ENCODE measurements around the gene KLHL42. TPM values are rescaled to one million over a fixed set of nuclear protein-coding genes. Genes with fewer than 3 reads are reported as not detected.
"Not testable (repeated sequence)": the region's sequence is repeated elsewhere in the genome, so short reads cannot be mapped to it uniquely, and the experiment has no call there.

The KLHL42 gene
- total RNA-seq, 1 experiment from 2014 or later, result 21.5 TPM

GRCh38 chr12:27743601-27744000, 36.4 kb upstream of the KLHL42 start:
- H4K20me1 ChIP-seq (ENCODE audit: insufficient read depth), result no peaks in the 10 kb centered on the region
- H3K79me2 ChIP-seq (ENCODE audit: insufficient read depth, low read length), result peaks cover 22% of the 10 kb centered on the region; the same call in 1 of the 2 replicates
- intact Hi-C loops (cut with micrococcal nuclease), result no loop called here
- no peak for TF ChIP-seq CTCF (IDR thresholded peaks at IDR 0.05 in 2 of 3, conservative IDR thresholded peaks at IDR 0.05 in 1 of 3; ENCODE audit: borderline replicate concordance in 1 of 3, insufficient read depth in 1 of 3, low read depth in 2 of 3, low read length in 2 of 3)
- TF ChIP-seq RAD21 (IDR thresholded peaks at IDR 0.05; ENCODE audit: low read depth), result no peak
- no peak for TF ChIP-seq SRF (IDR thresholded peaks at IDR 0.05; ENCODE audit: low read depth)
- no peak for TF ChIP-seq TCF7L2 (IDR thresholded peaks at IDR 0.05; ENCODE audit: borderline replicate concordance, extremely low read depth, insufficient read depth, insufficient read length)
- no peak for TF ChIP-seq SIN3A (IDR thresholded peaks at IDR 0.05; ENCODE audit: low read depth)
- no peak for TF ChIP-seq ELF1 (IDR thresholded peaks at IDR 0.05; ENCODE audit: borderline replicate concordance, low read depth)
- no peak for TF ChIP-seq EZH2 (IDR thresholded peaks at IDR 0.05)
- no peak for TF ChIP-seq EZH2phosphoT487 (IDR thresholded peaks at IDR 0.05; ENCODE audit: borderline replicate concordance)
- no peak for TF ChIP-seq EGR1 (IDR thresholded peaks at IDR 0.05; ENCODE audit: low read depth)
- no peak for TF ChIP-seq MAX (IDR thresholded peaks at IDR 0.05)
- TF ChIP-seq POLR2A (IDR thresholded peaks at IDR 0.05; ENCODE audit: borderline replicate concordance, extremely low read depth, insufficient read depth, insufficient read length), result no peak
- no peak for TF ChIP-seq ZBTB33 (IDR thresholded peaks at IDR 0.05; ENCODE audit: extremely low read depth, insufficient replicate concordance, low read length)
- no peak for TF ChIP-seq CEBPB (IDR thresholded peaks at IDR 0.05; ENCODE audit: low read depth)
- no peak for TF ChIP-seq FOSL1 (IDR thresholded peaks at IDR 0.05; ENCODE audit: low read depth)
- no peak for TF ChIP-seq POLR2AphosphoS5 (IDR thresholded peaks at IDR 0.05; ENCODE audit: low read depth, low read length)
- no peak overlapping the region for H3K4me2 ChIP-seq (ENCODE audit: low read length)
- BruUV-seq (replicated peaks), result no TSS peak
- H2AFZ ChIP-seq (ENCODE audit: low read depth, low read length, poor library complexity, severe bottlenecking), result no peak overlapping the region
- RAD21 ChIA-PET (ENCODE audit: low non-redundant PET in 1 of 2, low total read pairs in 2 of 2, uncharacterized antibody in 2 of 2, unreplicated experiment in 2 of 2), result no interaction called here
- H3K27ac ChIP-seq (ENCODE audit: low read depth, low read length), result no peak overlapping the region
- CTCF ChIA-PET, result no interaction called here
- DNase-seq (ENCODE audit: low read depth, low spot score) (no peak), ATAC-seq (no peak)
- peaks cover 17 to 20% of the 10 kb centered on the region in 2 experiments; a peak in 3 of 4 replicates for H3K4me1 ChIP-seq (ENCODE audit: control insufficient read depth in 1 of 2, insufficient read depth in 2 of 2, low read length in 2 of 2)
- POLR2A ChIA-PET, result no interaction called here
- H3K4me3 ChIP-seq (replicated peaks in 1 of 2; ENCODE audit: low read depth in 1 of 2, low read length in 2 of 2), result no peak overlapping the region
- H3K27me3 ChIP-seq (ENCODE audit: insufficient read depth, low read length), result no peaks in the 10 kb centered on the region
- no peak overlapping the region for H3K9ac ChIP-seq (ENCODE audit: low read length)
- no peaks in the 10 kb centered on the region for H3K9me2 ChIP-seq (ENCODE audit: insufficient read depth)
- H3K9me3 ChIP-seq (ENCODE audit: control insufficient read depth in 1 of 2, insufficient read depth in 1 of 2, low read depth in 1 of 2, low read length in 2 of 2), result no peaks in the 10 kb centered on the region
- 0 out of 4 replicates have a peak, but pooled peaks cover 6 to 23% of the 10 kb centered on the region in 2 experiments for H3K36me3 ChIP-seq (ENCODE audit: control insufficient read depth in 1 of 2, insufficient read depth in 2 of 2, low read length in 2 of 2)

GRCh38 chr12:27745734-27746133, 34.3 kb upstream of the KLHL42 start:
- RAD21 ChIA-PET (ENCODE audit: low non-redundant PET in 1 of 2, low total read pairs in 2 of 2, uncharacterized antibody in 2 of 2, unreplicated experiment in 2 of 2); ATAC-seq; H3K4me2 ChIP-seq (ENCODE audit: low read length); DNase-seq (ENCODE audit: low read depth, low spot score); H3K9me3 ChIP-seq (ENCODE audit: control insufficient read depth in 1 of 2, insufficient read depth in 1 of 2, low read depth in 1 of 2, low read length in 2 of 2); H3K9me2 ChIP-seq (ENCODE audit: insufficient read depth); H4K20me1 ChIP-seq (ENCODE audit: insufficient read depth); H2AFZ ChIP-seq (ENCODE audit: low read depth, low read length, poor library complexity, severe bottlenecking); H3K9ac ChIP-seq (ENCODE audit: low read length); H3K27me3 ChIP-seq (ENCODE audit: insufficient read depth, low read length); intact Hi-C loops (cut with micrococcal nuclease); POLR2A ChIA-PET; BruUV-seq (replicated peaks); H3K4me3 ChIP-seq (replicated peaks in 1 of 2; ENCODE audit: low read depth in 1 of 2, low read length in 2 of 2); H3K27ac ChIP-seq (ENCODE audit: low read depth, low read length): not testable (repeated sequence)
- H3K79me2 ChIP-seq (ENCODE audit: insufficient read depth, low read length), result peaks cover 25% of the 10 kb centered on the region; the same call in 1 of the 2 replicates
- H3K4me1 ChIP-seq (ENCODE audit: control insufficient read depth in 1 of 2, insufficient read depth in 2 of 2, low read length in 2 of 2), result peaks cover 21 to 23% of the 10 kb centered on the region in 2 experiments; a peak in 3 of 4 replicates
- H3K36me3 ChIP-seq (ENCODE audit: control insufficient read depth in 1 of 2, insufficient read depth in 2 of 2, low read length in 2 of 2), result 0 out of 4 replicates have a peak, but pooled peaks cover 0 to 12% of the 10 kb centered on the region in 2 experiments
- CTCF ChIA-PET, result interaction anchor here (1.1 to 1.2 kb wide), 2 partner anchors 95 to 195 kb away, joined by 3 read pairs; no protein-coding TSS in a partner anchor

Data from HCT116 (cell line).